PFSK-1 (cell line): ENCODE results near the gene PLXDC2.

Source experiments
- FOXP2 ChIP-seq: optimal IDR thresholded peaks from 2 replicates; pipeline ENCODE3; 2011; ENCODE audit warnings: borderline replicate concordance, control low read depth, inconsistent platforms; ENCODE audit not compliant: insufficient read depth; ENCODE audit errors: extremely low read length, extremely low read depth
- POLR2AphosphoS5 ChIP-seq: IDR thresholded peaks from 2 replicates; pipeline ENCODE4 v1.6.1; 2012; ENCODE audit warnings: low read depth, mild to moderate bottlenecking, control low read depth, low read length, moderate library complexity
- REST ChIP-seq, 2 experiments: IDR thresholded peaks; 2 replicates each; pipeline versions ENCODE4 v1.6.1 to v1.8.0; 2011 to 2012; ENCODE audit warnings: low read depth in 2 of 2, low read length in 2 of 2, control low read depth in 1 of 2, inconsistent platforms in 1 of 2, mild to moderate bottlenecking in 1 of 2, moderate library complexity in 1 of 2; ENCODE audit not compliant: insufficient read depth in 1 of 2
- SIN3A ChIP-seq: IDR thresholded peaks from 2 replicates; pipeline ENCODE4 v1.6.1; 2012; ENCODE audit warnings: mild to moderate bottlenecking, low read length, moderate library complexity, borderline replicate concordance; ENCODE audit not compliant: insufficient read depth
- TAF1 ChIP-seq: IDR thresholded peaks from 2 replicates; pipeline ENCODE4 v1.6.1; 2012; ENCODE audit warnings: low read length, control low read depth, borderline replicate concordance; ENCODE audit not compliant: insufficient read depth

GRCh38 chr10:19941206-19941880, 125.1 kb downstream of the PLXDC2 start:
- TF ChIP-seq SIN3A (no peak), POLR2AphosphoS5 (no peak), TAF1 (no peak), REST (IDR thresholded peaks at IDR 0.05; ENCODE audit: insufficient read depth in 1 of 2, low read depth in 2 of 2, low read length in 2 of 2) (no peak), FOXP2 (no peak)
